ENCODE data around the gene CUZD1.

CUZD1 gene

DNA sequence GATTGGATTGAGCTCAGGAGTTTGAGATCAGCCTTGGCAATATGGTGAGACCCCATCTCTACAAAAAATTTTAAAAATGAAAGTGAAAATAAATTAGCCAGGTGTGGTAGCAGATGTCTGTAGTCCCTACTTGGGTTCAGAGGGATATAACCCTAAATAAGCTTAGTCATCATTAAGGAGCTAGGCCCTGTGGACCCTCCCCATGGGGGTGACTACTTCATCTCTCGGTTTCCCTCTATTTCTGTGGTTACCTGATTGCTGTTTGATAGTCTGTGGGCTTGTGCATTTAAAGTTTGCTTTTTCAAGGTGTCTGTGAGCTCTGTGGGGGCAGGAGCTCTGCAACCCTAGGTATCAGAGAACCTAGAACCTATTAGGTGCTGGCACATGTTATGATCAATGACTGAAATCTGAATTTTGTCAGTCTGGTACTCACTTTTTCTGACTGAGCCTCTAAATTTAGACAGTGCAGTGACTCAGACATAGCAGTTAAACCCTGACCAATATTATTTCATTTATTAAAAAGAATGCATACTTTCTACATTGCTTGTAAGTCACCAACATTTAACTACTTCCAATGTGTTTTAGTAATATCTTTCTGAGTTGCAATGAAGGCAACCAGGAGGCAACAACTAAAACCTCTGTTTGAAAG is 8.1 kb upstream of the CUZD1 start:
- no peak for DNase-seq

DNA sequence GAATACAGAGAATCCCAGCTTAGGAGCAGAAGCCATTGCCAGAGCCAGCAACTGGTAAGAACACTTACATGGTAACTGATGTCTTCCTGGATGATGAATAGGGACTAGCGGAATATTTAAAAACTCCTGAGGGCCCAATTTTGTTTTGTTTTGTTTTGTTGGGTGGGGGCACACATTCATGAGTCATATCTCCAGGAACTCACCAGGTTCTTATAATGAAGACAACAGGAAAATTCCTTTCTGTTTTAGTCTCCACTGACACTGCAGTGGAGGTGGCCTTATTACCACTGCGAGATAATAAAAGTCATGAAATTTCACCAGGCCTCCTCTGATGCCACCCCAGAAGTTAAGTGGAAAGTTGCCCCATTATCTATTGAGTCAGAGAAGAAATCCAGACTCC is 6.6 kb upstream of the CUZD1 start:
- no peak for DNase-seq

DNA sequence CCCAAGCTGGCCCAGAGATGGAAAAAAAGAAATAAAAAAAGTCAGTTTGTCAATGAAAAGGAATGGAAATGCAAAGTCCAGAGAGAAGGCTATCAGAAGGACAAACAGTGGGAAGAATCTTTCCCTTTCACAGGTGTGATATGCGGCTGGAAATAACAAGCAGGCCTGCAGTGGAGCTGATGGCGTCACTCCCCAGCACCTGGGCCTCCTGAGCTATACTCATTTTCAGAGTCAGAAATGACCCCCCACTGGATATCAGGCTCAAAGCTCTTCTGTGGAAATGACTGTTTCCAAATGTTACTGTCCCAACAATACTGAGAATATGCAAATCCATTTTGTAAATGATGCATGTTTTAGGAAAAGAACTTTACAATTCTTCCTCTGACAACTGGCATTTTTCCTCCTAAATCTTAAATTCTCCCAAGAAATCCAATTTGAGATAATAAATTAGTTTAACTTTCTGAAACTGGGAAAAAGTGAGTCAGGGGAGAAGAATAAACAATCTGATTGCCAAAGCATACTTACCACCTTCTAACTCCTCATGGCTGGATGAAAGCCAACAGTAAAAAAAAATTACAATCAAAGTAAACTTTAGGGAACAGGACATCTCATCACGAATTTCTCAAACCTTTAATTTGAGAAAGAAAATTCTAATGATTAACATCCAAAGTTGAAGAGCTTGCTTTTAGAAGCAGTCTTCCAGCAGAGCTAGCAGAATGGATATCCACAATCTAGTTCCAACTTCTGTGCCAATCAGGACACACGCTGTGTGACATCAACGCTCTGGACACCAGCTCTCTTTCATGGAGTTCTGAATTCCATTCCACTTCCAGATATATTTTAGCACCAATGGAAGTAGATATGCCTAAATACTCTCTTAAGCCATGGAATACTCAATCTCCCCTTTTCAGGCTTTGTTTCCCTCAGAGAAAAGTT is 5.3 kb upstream of the CUZD1 start:
- DNase-seq: no peak

DNA sequence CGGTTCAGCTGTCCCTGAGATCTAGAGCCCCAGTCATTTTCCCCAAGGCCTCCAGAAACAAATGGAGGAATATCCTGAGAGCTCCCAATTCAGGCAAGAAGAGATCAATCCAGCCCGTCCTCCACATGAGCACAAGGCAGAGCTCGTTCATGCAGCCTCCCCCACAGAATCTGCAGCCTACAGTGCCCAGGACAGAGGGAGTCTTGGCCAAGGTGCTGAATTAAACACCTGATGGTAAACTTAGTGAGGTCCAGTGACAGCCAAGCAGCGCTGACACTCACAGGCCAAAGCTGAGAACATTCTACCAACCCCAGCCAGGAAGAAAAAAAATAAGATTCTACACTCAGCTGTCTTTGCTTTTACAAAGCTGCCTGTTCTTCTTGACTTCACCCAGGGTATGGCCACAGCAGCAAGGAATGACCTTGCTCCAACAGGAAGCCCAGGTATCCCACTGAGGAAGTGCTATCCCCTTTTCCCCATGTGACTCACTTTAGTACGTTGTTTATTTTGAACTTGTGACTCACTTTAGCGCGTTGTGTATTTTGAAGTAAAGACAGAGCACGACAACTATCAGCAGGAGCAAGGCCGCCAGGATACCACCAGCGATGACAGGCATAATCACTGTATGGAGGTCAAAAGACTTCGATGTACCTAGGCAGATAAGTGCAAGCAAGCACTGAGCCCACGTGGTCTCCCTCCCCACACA is 4.4 kb upstream of the CUZD1 start:
- no peak for DNase-seq

DNA sequence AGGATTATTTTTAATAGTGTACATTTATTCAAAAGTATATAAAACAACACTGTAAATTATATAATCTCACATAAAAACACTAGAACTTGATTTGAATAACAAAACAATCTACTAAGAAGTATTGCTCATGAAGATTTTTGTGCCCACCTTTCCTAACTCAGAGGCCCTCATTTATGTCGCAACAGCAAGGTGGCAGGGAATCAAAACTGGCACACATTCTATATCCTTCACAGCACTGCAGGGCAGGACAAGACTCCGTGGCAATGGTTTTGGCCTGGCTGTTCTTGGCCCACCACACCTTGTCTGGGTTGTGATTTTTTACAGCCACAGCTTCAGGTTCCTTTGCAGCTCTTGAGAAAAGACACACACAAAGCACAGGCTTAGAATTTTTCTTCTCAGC is 3.4 kb upstream of the CUZD1 start:
- DNase-seq: no peak

DNA sequence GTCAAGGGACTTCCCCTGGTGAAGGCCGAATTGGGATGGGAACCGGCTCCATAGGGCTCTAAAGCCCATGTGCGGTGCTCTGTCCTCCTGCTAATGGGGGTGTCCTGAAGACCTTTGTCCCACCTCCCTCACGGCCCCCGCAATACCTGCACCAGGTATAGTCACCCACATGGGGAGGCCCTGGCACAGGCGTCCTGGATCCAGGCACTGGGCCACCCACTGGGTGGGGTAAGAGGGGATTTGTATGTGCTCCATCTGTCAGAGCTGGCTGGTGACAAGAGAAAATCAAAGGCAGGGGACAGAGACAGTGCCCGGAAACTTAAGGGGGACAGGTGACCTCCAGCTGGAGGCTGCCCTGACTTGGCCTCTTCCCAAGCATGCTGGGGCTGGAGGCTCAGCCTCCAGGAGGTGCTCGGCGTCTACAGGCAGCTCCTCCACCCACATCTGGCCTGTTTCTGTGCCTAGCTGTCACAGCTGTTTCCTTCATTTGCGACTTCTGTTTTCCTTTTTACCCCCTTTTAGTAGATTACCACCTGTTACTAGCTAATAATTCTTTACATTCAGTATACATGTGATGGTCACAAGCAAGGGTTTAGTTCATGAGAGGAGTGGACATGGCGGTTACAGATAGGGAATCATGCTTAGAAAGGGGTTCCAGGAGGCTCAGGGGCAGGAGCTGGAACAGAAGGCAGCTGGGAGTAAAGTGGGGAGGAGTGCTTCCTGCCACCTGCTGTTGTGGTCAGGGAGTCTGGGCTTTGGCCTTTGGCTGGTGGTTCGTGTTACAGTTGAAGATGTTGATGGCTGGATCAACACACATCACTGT is 2.3 kb upstream of the CUZD1 start:
- no peak for DNase-seq

DNA sequence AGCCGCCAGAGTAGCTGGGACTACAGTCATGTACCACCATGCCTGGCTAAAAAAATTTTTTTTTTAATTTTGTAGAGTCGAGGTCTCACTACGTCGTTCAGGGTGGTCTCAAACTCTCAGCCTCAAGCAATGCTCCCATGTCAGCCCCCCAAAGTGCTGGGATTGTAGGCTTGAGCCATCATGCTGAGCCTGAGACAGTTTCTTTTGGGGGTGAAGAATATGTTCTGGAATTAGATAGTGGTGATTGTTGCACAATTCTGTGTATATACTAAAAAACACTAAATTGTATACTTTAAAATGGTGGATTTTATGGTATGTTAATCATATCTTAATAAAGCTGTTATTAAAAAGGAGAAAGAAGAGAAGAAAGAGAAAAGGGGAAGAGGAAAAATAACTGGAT is 1.5 kb downstream of the CUZD1 start:
- DNase-seq: no peak

DNA sequence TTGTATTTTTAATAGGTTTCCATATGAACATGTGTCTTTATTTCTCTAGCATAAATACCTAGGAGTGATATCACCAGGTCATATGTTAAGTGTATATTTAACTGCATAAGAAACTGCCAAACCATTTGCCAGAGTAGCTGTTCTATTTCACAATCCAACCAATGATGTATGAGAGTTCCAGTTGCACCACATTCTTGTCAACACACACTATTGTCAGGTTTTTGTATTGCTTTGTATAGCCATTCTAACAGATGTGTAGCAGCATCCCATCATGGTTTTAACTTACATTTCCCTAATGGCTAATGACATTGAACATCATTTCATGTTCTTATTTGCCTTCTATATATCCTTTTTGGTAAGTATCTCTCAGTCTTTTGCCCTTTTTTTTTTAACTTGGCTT is 4.1 kb downstream of the CUZD1 start:
- DNase-seq: no peak

DNA sequence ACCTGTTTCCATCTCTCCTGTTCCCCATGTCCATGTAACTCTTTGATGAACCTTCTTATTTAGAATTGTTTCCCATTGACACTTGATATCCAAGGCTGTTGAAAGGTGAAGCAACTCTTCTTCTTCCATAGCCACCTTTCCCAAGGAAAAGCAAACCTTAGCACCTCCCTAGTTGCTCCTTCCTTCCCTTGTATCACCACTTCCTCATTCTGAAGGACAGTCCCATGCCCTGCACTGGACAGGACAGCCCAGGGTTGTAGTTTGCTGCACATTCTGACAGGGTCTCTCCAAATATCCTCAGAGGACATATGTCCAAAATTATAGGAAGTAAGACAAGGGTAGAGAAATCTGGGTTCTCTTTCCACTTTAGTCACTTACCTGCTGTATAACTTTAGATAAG is 6.2 kb downstream of the CUZD1 start:
- DNase-seq: no peak

DNA sequence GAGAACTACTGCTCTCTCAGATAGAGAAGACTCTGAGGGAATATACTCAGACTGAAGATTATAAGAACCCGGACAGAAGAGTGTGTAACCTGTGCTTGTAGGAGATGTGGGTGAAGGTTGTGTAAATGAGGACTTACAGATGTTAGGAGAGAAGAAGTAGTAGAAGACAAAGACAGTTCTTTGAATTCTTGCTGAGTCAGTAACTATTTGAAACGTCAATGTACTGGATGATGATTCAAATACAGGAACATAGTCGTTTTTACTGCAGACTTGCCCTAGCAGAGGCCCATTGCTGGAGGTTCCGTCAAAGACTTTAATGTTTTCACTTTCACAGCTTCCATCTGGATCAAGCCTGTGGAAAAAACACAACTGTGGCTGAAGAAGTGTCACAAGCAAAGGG is 6.8 kb downstream of the CUZD1 start:
- no peak for DNase-seq

DNA sequence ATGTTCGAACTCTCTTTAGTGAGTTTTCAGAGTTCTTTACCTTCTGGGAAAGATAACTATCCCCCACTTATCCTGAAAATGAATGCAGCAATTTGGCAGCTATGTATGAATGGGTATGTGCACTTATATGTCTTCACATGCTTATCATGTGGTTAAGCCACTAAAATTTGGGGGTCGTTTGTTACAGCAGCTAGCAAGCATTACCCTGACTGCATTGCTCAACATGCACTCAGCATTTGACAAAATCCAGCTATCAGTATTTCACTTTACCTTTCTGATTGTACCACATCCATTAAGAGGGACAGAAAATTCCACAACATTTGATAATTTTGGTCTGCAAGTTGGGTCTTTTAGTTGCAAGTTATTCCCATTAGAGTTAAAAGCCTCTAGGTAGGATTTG is 9.7 kb downstream of the CUZD1 start:
- no peak for DNase-seq

DNA sequence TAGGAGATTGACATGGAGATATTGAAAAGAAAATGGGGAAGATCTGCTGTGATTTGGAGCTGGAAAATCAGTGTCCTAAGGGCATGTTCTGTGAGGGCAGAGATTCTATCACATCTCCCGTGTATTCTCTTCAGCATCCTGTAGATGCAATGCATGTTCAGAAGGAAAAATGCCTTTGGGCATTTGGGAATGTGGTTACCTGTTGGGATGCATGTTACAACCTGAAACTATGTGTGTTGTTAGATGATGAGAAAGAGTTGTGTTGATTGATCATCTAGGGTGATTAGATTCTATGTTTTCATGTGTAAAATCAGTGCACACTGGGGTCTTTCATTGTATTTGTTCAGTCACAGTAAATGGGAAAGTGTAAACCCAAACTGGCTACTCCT is 14.7 kb downstream of the CUZD1 start:
- no peak for DNase-seq

DNA sequence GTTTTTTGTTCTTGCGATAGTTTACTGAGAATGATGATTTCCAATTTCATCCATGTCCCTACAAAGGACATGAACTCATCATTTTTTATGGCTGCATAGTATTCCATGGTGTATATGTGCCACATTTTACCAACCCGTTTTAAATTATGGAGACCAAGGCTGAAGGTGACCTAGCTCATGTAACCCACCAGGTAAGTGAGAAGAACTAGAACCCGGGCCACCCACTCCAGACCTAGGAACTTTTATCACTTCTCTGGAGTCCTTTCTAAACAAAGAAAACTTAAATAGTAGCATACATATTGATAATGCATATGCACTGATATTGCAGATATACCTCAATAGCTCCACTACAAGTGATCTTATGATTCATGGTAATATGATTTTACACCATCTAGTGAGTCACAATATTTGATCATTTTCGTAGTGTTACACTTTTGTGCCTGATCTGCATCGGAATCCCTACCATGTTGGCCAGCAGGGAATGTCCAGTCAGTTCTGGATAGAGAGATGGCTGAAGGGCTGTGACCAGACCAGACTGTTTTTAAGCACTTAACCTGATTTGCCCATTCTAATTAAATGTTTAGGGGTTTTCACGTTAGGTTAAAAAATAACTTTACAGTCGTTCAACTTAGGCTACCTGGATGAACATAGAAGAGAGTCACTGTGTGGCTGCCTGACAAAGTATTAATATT is 15.2 kb downstream of the CUZD1 start:
- no peak for DNase-seq

DNA sequence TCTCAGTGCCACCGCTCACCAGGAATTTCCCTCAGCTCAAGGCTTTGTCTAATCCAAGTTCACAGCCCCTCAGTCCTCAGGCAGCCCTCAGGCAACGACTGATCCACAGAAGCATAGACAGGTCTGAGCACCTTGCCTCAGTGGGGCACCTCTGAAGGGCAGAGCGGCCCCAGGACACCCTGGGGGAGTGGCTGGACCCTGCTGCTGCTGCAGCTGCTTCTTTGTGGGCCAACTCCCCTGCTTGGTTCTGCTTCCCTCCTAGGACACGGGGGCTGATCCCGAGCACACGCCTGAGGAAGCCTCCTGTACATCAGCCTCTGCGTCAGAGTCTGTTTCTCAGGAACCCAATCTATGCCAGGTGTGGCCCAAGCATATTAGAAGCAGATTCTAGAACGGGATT is 16.2 kb downstream of the CUZD1 start:
- DNase-seq: no peak

DNA sequence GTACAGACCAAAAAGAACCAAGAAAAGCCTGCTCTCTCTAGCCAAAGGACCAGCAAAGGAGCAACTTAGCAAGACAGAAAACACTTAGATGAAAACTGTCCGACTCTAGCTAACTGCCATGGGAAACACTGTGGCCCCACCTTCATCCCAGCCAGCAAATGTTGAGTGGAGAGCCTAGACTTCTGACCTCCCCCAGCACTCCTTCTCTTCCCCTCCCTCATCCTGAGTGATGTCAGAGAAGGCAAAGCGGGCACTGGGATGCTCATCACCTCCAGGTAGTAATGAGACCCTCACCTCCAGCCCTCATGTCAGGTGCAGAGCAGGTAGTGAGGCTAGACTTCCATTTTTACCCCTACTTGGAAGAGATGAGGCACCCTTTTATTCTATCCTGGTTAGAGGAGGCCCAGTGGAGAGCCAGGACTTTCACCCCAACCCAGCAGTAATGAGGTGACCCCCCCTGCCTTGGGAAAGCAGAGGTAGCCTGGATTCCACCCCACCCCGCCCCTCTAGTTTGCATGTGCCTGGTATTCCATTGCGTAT is 16.9 kb downstream of the CUZD1 start:
- DNase-seq: no peak

DNA sequence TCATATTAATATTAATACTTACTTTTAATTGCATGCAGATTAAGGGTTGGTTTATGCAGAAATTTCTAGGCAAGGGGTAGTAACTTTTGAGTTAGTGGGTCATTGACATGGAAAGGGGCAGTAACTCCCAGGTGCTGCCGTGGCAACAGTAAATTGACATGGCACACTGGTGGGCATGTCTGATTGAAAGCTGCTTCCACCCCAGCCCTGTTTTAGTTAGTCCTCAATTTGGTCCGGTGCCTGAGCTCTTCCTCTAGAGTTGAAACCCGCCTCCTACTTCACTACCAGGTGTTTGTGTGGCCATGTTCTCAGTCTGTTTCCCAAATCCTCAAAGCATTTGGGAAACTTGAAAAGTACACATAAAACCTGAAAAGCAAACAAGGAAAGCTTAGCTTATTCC is 18.4 kb downstream of the CUZD1 start:
- DNase-seq: no peak

DNA sequence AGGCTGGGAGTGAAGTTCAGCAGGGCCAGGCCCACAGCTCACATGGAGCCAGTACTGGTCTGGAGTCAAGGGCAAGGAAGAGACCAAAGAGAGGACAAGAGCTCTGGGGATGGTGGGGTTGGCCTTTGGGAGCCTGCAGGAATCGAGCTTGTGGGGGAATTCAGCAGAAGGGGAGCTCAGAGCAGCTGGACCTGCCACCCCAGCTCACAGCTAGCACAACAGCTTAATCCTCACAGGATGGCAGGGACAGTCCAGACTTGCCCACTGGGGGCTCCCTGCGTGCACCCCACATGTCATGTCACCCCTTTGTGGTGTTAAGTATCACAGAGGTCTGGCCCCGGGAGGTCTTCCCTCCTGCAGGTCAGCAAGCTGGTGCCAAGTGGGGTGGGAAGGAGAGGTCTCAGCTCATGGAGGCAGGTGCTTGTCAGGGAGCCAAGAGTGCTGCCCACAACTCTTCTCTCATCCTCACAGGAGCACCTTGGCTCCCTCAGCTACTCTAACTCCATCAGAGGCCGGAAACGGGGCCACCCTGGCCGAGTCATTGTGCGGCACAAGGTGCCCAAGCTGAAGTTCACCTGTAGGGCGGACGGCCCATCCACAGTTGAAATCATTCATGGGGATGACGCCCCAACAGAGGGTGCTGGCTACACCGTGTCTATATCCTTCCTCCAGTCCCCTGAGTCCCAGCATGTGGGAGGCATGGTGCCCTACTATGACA is 22.5 kb downstream of the CUZD1 start:
- no peak for DNase-seq

DNA sequence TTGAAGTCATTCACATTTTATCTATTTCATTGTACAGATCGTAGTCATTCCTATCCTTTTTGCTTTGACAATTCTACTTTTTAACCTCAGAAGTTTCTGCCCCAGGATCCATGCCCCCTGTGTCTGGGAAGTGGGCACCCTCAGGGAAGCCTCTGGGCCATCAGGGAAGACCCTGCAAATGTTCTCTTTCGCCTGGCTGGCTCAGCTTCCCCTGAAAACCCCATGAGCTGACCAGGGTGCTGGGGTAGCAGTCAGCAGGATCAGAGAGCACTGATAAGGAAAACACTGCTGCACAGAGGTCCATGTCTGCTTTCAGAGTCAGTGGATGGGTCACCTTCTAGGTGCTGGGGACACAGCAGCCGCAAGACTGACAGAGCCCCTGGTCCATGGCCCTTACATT is 23.8 kb downstream of the CUZD1 start:
- no peak for DNase-seq

DNA sequence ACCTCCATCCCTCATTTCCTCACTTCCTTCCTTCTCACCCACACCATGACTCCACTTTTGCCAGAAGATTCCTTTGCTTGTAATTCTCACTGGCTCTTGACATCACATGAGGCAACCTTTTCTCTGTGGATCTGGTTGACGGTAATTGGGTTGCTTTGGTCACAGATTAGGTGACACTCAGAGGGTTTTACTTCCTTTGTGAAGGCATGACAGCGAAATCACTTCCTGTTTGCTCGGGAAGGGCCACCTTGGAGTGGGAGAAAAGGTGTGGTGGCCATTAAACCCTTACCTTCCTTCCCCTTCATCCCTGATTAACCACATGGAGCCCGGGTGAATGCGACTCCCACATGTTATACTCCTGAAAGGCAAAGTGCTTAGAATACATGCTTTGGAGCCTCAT is 30.2 kb downstream of the CUZD1 start:
- no peak for DNase-seq

DNA sequence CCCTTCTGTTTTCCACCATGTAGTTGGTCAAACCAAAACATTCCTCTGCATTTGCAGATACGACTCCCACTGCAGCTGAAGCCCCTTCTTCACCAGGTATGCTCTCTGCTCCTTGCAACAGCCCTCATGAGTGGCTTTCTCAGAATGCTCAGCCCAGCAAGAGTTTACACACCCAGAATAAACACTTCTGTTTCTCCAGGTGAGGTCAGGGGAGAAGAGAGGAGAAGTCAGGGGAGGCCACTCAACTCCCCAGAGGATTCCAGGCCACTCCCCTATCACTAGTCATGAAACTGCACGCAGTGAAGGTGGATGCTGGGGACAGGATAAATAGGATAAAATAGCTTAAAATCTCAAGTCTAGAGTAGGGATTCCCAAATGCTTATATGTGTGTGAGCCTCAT is 31.2 kb downstream of the CUZD1 start:
- DNase-seq: no peak

DNA sequence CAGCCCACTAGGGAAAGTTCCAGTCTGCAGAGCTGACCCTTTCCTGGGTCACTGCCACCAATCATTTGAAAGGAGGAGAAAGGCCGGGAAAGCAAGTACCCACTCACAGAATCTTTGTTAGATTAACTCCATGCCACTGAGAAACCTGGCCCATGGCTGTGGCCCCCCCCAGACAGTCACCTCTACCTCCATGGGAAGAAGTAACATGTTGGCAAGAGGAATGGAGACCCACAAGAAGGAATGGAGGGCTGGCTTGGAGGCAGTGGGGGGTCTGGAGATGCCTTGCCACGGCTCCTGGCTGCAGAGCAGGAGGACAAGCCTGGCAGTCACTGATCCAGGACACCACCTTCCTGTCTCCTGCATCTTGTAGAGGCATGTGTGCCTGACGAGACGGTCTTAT is 32.9 kb downstream of the CUZD1 start:
- DNase-seq: no peak

DNA sequence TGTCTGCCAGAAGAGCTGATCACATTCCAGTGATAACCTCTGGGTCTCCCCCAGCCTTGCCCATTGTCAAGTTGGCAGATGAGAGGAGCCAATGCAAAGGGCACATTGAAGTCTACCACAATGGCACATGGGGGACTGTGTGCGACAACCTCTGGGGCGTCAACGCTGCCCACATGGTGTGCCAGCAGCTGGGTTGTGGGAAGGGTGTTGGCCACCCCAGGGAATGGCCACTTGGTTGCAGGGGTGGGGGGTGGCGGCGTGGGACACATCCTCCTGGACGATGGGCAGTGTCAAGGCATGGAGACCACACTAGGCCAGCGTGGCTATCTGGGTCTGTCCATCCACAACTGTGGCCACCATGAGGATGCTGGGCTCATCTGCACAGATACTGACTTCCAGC is 43.4 kb downstream of the CUZD1 start:
- DNase-seq: no peak
